GM18870 (cell line): ENCODE results near the gene PHF3.
"Not testable (repeated sequence)": the region's sequence is repeated elsewhere in the genome, so short reads cannot be mapped to it uniquely, and the experiment has no call there.

Experiments used
- ATAC-seq: cut with Tn5 transposase; IDR thresholded peaks from one replicate; pipeline ENCODE4 v1.9.1; 2021; ENCODE audit warnings: moderate library complexity; ENCODE audit not compliant: unreplicated experiment

The PHF3 gene

DNA sequence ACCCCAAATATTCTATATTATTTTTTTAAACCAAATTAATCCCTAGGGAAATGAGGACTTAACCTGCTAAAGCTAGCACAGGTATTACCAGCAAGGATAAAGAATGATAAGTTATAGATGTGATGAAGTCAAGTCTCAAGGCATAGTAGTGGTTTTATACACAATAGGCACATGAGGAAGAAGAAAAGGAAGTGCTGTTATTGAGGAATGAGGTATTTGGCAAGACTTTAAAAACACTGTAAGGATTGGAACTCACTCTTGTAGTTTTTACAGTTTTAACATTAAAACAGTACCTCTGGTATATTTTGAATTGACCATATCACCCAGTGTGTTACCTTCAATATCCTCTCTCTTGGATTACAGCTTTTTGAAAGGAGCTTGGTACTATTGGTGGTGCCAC is 54.6 kb downstream of the PHF3 start:
- ATAC-seq = no peak

DNA sequence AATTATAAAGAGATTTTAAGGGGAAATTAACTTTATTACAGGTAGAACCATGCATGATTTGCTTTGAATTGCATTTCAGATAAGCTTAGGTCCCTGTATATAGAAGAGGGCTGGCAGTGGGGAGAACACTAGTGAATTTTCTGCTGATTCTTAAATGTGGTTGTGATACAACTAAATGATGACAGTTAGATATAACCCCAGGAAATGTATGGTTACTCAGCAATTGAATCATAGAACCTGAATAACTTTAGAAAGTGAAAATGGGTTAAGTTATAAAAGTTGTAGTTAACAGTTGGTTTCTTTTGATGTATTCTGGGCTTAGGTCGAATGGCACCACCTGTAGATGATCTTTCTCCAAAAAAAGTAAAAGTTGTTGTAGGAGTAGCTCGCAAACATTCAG is 70.1 kb downstream of the PHF3 start:
- no peak for ATAC-seq

DNA sequence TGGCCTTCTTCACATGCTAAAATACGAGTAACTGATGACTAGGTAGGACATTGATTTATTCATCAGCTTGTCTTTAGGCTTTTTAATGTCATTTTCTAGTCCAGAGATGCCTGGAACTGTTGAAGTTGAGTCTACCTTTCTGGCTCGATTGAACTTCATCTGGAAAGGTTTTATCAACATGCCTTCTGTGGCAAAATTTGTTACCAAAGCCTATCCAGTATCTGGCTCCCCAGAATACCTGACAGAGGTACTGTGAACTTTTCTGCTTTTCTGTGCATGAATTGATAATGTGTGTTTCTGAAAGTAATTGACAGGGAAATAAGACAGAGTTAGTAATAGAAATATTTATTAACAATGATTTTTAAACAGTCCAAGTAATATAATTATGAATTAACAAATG is 71.0 kb downstream of the PHF3 start:
- ATAC-seq = no peak

DNA sequence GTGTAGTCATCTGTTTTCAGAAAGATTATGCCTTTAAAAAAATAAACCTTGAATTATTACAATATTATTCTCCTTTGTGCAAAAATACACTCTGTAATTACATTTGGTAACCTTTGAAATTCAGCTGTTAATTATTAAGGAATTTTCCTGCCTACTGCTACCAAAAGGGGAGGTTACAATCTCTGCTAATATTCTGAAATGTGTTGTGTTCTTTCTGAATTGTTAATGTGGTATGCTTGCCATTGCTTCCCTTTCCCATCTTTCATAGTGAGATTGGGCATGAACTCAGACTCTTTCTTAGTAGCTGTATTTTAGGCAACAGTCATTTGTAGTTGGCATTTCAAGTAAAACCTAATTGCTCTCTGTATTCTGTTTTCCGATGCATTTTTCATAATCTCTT is 73.0 kb downstream of the PHF3 start:
- ATAC-seq = no peak

DNA sequence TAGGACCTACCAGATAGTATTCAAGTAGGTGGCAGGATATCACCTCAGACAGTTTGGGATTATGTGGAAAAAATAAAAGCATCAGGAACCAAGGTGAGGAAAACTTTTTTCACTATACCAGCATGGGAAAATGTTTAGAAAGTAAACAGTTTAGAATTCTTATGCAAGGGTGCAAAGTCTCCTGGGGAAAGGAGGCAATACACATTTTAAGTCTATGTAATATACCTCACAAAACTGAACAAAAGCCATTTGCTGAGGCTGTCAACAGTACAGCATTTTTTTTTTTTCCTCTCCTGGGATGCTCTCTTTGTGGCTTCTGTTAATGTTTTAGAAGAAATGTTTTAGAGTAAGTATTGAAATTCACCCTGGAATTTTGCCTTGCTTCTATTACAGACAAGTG is 73.5 kb downstream of the PHF3 start:
- ATAC-seq = no peak

DNA sequence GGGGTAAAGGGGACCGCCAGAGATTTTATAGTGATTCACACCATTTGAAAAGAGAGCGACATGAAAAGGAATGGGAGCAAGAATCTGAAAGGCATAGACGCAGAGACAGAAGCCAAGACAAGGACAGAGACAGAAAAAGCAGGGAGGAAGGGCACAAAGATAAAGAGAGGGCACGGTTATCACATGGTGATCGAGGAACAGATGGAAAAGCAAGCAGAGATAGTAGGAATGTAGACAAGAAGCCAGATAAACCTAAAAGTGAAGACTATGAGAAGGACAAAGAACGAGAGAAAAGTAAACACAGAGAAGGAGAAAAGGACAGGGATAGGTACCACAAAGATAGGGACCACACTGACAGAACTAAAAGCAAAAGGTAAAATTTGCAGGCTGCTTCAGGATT is 77.7 kb downstream of the PHF3 start:
- no peak for ATAC-seq

DNA sequence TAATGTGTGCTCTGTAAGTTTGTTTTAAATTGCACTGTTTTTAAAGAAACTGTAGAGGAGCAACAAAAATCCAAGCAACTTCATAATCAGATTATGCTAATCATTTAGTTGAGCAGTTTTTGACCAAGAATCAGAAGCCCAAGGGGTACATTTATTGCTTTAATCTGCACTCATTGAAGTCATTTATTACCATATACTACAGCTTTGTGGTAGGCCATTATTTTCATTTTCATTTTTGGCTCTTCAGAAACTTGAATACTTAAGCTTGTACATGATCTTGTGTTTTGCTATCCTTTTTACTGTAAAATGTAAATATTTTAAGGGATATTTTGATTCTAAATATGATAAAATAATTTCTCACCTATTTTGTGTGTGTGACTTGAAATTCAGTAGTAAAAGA is 78.5 kb downstream of the PHF3 start:
- ATAC-seq = no peak

DNA sequence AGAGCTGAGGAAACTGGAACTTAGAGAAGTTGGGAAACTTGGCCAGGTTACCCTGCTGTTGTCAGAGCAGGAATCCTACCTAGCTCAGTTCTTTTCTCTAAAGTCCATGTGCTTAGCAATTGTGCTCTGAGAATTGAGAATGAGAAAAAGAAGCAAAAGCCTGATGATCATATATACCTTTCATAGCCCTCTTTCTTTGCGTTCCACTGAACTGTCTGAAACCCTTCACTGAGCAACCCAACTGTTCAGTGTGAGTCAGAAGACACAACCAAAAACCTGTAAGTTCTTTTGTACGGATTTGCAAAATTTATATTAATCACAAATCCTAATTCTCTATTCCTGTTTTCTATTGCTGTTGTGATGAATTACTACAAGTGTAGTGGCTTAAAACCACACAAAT is 80.6 kb downstream of the PHF3 start:
- no peak for ATAC-seq

DNA sequence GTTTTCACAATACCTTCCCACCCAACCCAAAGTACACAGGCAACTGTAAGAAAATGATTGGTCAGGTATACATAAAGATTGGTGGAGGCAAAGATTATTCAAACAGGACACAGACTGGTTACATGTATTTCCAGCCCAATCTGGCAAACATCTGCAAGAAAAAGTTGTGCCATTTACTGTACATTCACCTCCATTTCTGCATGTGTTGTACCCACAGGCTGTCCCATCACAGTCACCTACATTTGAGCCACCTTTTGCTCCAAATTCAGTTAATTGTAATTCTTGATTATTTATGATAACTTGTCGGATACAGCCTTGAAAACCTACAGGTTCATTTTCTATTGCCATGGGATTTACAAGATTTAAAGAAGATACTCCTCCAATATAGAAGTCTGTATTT is 85.6 kb downstream of the PHF3 start:
- no peak for ATAC-seq

DNA sequence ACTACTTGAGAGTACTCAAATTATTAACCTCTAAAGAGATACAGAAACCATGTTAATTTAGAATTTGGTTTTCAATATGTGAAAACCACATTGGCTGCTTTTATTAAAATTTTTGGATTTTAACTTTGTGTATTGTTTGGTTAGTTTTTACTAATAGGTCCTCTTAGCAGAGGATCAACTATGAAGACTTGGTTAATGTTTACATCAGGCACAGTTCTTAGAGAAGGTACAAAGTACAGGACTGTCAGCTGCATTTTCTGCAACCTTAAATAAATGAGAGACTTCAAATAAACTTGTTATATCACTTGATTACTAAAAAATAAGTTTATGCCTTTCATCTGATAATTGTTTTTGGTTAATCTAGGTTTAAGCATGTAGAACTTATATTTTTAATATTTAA is 89.1 kb downstream of the PHF3 start:
- no peak for ATAC-seq

DNA sequence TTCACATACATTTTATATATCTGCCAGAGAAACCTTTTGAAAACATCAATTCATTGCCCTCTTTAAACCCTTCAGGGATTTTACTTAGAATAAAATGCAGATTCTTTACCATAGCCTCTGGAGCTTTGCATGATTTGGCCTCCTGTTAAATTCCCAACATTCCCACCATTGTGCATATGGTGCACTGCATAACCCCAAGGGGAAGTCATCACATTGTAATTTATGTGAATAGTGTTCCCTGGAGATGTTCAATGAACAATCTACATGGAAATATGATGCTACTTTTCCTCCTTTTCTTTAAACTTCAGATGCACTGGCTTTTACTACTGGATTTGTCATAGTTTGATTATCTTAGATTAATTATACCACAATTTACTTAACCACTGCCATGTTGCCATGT is 94.7 kb downstream of the PHF3 start:
- no peak for ATAC-seq

DNA sequence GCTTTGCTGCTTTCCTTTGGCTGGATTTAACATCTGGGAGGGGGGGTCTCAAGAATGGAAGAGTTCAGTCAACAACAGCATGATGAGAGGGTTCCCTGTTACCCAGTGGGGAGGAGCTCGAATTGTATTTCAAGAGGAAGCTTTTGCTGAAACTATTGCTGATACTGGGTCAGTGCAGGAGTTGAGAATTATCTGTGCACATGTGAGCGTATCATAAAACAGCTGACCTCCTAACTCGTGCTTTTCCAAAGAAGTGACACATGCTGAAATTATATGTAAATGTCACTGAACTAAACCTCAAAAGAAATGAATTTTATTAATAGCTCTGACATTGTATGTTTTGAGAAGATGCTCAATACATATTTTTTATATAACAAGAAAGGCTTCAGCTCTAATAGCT is 96.3 kb downstream of the PHF3 start:
- no peak for ATAC-seq

DNA sequence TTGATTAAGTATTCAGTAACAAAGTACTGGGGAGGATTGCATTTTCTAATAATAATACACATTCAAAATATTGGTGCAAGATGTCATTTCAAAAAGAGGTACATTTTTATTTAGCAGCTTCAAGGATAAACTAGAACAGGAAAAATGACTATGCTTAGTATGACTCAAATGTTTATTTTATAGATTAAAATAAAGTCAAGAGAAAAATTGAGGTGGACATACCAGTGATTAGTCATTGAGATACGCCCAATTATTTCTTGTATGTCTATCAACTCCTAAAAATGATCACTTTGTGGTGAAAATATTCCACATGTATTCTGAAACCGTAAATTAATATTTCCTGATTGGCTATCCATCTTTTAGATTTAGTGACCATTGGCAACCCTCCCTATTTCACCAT is 96.7 kb downstream of the PHF3 start:
- no peak for ATAC-seq

DNA sequence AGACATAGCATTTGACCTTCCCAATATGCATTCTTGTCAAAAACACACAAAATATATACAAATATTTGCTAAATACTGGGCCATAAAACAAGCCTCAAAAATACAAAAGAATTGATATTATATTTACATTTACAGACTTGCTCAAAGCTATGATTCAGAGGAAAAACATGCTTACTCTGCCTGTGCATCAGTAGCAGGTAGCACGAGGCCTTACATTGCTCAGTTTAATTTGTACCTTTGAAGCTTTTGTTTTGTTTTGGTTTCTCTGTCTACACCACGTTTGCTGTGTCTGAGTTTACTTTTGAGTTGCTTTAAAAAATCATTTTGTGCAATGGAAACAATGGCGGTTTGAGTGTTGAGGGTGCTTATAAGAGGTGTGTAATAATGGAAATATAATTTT is 99.3 kb downstream of the PHF3 start:
- ATAC-seq = no peak

DNA sequence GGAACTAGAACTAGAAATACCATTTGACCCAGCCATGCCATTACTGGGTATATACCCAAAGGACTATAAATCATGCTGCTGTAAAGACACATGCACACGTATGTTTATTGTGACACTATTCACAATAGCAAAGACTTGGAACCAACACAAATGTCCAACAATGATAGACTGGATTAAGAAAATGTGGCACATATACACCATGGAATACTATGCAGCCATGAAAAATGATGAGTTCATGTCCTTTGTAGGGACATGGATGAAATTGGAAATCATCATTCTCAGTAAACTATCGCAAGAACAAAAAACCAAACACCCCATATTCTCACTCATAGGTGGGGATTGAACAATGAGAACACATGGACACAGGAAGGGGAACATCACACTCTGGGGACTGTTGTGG is 102.6 kb downstream of the PHF3 start:
- ATAC-seq = not testable (repeated sequence)

DNA sequence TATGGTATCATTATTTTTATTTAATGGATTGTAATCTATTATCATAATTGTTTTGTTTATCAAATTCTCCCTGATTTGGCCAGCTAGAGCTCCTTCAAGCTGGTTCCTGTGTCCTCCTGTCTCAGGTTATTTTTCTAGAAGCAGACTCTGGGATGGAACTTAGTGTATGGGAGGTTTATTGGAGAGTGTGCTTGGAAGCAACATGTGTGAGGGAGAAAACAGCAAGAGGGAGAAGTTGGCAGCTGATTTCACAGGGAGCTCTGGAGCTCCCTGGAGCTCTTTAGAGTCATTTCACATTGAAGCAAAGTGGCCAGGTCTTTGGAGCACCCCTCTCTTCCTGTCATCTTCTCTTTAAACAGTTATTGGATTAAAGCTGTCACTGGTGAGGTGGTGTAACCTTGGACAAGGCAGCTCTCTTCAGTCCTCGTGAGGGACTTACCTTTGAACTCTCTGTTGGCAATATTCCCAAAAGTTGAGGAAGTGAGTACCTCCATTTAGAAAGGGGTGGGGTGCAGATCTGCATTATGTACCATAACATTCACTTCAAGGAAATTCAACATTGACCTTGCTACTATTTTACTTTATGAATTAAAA is 103.6 kb downstream of the PHF3 start:
- ATAC-seq = no peak

DNA sequence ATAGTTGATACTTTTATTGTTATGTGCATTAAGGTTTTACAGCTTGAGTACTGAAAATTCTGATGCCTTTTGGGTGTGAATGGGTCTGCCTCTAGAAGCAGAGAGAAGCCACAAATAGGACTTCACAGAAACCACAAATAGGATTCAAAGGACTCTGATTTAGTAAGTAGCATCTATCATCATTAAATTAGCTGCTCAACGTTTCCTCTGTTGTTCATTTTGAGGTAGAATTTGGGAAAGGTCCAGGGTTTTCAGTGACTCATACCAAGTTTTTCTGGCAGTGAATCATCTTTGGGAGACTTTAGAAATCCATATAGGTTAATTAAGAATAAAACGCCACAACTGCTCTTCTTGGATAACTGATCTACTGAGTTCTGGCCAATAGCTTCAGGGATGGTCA is 105.1 kb downstream of the PHF3 start:
- ATAC-seq = no peak

DNA sequence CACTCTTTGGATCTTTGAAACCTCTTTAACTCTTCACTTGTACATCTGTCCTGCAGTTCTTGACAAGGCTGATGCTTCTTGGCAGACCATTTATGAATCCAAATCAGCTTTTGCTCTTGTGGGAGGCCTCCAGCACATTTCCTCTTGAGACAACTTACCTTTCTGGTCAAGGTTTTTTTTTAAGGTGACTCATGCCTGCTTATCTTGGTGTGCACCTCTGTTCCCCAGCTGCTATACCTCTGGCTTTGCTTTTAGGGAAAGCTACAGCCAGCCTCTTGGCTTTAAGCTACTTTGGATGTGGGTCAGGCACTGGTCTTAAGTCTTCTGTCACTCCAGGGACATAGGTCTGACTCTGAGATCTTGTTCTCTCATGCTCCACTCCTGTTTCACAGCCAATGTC is 106.5 kb downstream of the PHF3 start:
- ATAC-seq = no peak

DNA sequence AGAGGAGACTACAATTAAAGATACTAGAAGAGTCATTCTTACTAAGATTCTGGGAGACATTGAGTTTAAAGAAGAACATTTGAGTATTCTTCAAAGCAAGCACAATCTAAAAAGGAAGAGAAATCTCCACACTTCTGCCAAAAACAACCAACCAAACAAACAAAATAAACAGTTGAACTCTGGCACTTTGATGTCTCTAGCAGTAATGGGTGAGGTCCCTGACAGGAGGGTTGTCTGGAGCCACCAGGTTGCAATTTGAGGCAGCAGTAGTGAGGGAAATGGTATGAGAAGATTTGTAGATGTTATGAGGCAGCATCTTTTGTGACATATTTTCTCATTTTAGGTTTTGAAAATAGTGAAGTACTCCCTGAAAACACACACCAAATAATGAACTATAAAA is 108.1 kb downstream of the PHF3 start:
- ATAC-seq = no peak

DNA sequence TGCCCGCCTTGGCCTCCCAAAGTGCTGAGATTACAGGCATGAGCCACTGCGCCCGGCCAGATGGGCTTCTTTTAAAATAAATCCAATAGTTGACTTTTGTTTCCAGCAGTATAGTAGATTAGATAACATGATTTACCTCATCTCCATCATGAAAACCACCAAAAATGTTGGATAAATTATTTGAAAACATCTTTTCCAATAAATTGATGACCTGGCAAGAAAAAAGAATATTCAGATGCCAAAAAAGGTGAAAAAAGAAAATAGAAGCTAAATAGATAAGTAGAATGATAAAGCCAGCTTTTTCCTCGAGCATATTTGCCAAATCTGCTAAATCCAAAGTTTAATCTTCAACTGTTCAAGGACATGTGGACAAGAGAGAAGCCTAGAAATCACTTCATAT is 109.2 kb downstream of the PHF3 start:
- ATAC-seq = no peak

DNA sequence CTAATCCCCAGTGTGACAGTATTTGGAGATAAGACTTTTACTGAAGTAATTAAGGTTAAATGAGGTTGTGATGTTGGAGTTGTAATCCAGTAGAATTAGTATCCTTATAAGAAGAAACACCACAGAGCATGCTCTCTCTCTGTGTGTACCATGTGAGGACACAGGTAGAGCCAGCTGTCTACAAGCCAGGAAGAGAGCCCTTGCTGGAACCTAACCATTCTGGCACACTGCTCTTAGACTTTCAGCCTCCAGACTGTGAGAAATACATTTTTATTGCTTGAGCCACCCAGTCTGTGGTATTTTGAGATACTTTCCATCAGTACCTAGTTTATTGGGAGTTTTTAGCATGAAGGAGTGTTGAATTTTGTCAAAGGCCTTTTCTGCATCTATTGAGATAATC is 110.2 kb downstream of the PHF3 start:
- no peak for ATAC-seq

DNA sequence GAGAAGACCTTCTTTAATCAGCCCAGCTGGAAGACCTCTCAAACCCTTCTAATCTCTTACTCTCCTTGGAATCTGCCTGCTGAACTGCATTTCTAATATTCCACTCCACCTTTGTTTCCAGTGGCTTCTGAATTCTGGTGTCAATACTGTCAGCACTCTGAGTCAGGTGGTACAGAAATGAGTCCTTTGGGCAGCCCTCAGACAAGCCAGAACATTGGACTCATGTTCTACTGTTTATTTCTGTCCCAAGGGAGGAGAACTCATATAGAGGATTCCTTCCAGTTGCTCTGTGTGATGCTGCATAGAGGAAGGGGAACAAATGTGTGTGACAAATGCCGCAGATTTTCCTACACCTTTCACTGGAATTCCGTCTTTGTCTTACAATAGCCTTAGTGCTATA is 114.8 kb downstream of the PHF3 start:
- ATAC-seq = no peak

DNA sequence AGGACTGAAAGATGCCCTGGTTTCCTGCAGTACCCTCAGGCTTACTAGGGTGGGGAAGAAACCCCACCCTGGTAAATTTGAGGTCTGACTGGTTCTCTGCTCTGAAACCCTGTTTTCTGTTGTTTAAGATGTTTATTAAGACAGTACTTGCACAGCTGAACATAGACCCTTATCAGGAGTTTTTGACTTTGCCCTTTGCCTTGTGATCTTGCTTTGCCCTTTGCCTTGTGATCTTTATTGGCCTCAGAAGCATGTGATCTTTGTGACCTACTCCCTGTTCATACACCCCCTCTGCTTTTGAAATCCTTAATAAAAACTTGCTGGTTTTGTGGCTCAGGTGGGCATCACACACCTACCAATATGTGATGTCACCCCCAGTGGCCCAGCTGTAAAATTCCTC is 121.7 kb downstream of the PHF3 start:
- not testable (repeated sequence) for ATAC-seq

DNA sequence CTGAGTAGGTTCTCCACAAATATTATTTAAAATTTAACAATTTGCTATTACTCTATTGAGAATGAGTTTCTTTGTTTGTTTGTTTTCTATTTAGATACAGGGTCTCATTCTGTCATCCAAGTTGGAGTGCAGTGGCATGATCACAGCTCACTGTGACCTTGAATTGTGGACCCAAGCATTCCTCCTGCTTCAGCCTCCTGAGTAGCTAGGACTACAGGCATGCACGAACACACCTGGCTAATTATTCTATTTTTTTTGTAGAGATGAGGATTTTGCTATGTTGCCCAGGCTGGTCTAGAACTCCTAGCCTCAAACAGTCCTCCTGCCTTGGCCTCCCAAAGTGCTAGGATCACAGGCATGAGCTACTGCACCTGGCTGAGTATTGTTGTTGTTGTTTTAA is 122.2 kb downstream of the PHF3 start:
- ATAC-seq = no peak
